HepG2 (cell line): ENCODE measurements around the gene VWA1. TPM values are rescaled to one million over a fixed set of nuclear protein-coding genes. Genes with fewer than 3 reads are reported as not detected.

Experiments
- CBX1 ChIP-seq: IDR thresholded peaks from one replicate; pipeline ENCODE4 v1.6.1; 2016; ENCODE audit warnings: antibody characterized with exemption, low read depth
- FOXK2 ChIP-seq: fragments of 450-650 bp; IDR thresholded peaks from 2 replicates; pipeline ENCODE4 v1.6.1; 2016
- NFAT5 ChIP-seq: sonication (generic); formaldehyde crosslinking; IDR thresholded peaks from 2 replicates; pipeline ENCODE4 v1.4.0; 2020; ENCODE audit warnings: missing genetic modification reagents
- SMAD9 ChIP-seq: sonication (generic); formaldehyde crosslinking; IDR thresholded peaks from 2 replicates; pipeline ENCODE4 v1.5.1; 2020; ENCODE audit warnings: mild to moderate bottlenecking, missing genetic modification reagents
- TBX3 ChIP-seq: fragments of 450-650 bp; IDR thresholded peaks from 2 replicates; pipeline ENCODE4 v1.6.1; 2017; ENCODE audit warnings: antibody characterized with exemption, mild to moderate bottlenecking, inconsistent platforms, borderline replicate concordance
- TOPORS ChIP-seq: sonication (generic); formaldehyde crosslinking; IDR thresholded peaks from 2 replicates; pipeline ENCODE4 v1.8.0; 2023; ENCODE audit warnings: mild to moderate bottlenecking, missing genetic modification reagents
- YEATS4 ChIP-seq: sonication (generic); formaldehyde crosslinking; IDR thresholded peaks from 2 replicates; pipeline ENCODE4 v1.4.0; 2020; ENCODE audit warnings: missing genetic modification reagents, borderline replicate concordance
- ZBTB33 ChIP-seq: sonication (generic); formaldehyde crosslinking; IDR thresholded peaks from 2 replicates; pipeline ENCODE4 v1.4.0; 2020; ENCODE audit warnings: missing genetic modification reagents
- ZFP82 ChIP-seq: sonication (generic); formaldehyde crosslinking; IDR thresholded peaks from 2 replicates; pipeline ENCODE4 v1.5.1; 2020; ENCODE audit warnings: mild to moderate bottlenecking, missing genetic modification reagents, borderline replicate concordance
- ZIK1 ChIP-seq: sonication (generic); formaldehyde crosslinking; IDR thresholded peaks from 2 replicates; pipeline ENCODE4 v1.5.0; 2020; ENCODE audit warnings: mild to moderate bottlenecking, low read depth, missing genetic modification reagents, borderline replicate concordance
- ZNF256 ChIP-seq: sonication (generic); formaldehyde crosslinking; conservative IDR thresholded peaks from 2 replicates; pipeline ENCODE4 v1.4.0; 2020; ENCODE audit warnings: missing genetic modification reagents
- ZNF549 ChIP-seq: sonication (generic); formaldehyde crosslinking; IDR thresholded peaks from 2 replicates; pipeline ENCODE4 v1.5.0; 2020; ENCODE audit warnings: missing genetic modification reagents
- ZNF567 ChIP-seq: sonication (generic); formaldehyde crosslinking; IDR thresholded peaks from 2 replicates; pipeline ENCODE4 v1.8.1; 2023; ENCODE audit warnings: mild to moderate bottlenecking, missing genetic modification reagents, borderline replicate concordance
- ZNF574 ChIP-seq: sonication (generic); formaldehyde crosslinking; IDR thresholded peaks from 2 replicates; pipeline ENCODE4 v1.4.0; 2020; ENCODE audit warnings: missing genetic modification reagents
- ZNF703 ChIP-seq: sonication (generic); formaldehyde crosslinking; IDR thresholded peaks from 2 replicates; pipeline ENCODE4 v1.5.1; 2020; ENCODE audit warnings: missing genetic modification reagents, mild to moderate bottlenecking, moderate library complexity, borderline replicate concordance
- ZNF746 ChIP-seq: sonication (generic); formaldehyde crosslinking; IDR thresholded peaks from 2 replicates; pipeline ENCODE4 v1.8.0; 2022; ENCODE audit warnings: mild to moderate bottlenecking, missing genetic modification reagents
- polyA plus RNA-seq, 8 experiments: library from polyadenylated mRNA; depleted of rRNA in 3 of 8; stranded (reverse) in 7 of 8; unstranded in 1 of 8; fragments of >200 nt; fragmentation: Illumina TruSeq in 4 of 8; extraction: Trizol in 4 of 8; gene quantifications; 2 replicates each; pipeline versions ENCODE4 v1.2.1 to v1.2.3, GENCODE V29; 2011 to 2016; ENCODE audit warnings: low read depth in 4 of 8, missing spikeins in 1 of 8, mixed read lengths in 1 of 8; ENCODE audit not compliant: insufficient read depth in 1 of 8
- total RNA-seq, 5 experiments: library from RNA; depleted of rRNA; stranded (reverse); fragments of >200 nt; fragmentation: Illumina TruSeq; extraction: Trizol; gene quantifications; 2 replicates each; pipeline ENCODE4 v1.2.3, GENCODE V29; 2016; ENCODE audit warnings: low read depth in 1 of 5
- TF ChIP-seq, protein P1 (sequence below): sonication (generic); formaldehyde crosslinking; IDR thresholded peaks from 2 replicates; pipeline ENCODE4 v1.8.0; 2022; ENCODE audit warnings: missing genetic modification reagents, mild to moderate bottlenecking, inconsistent platforms, borderline replicate concordance
- TF ChIP-seq, protein P2 (sequence below): sonication (generic); formaldehyde crosslinking; IDR thresholded peaks from 2 replicates; pipeline ENCODE4 v1.4.0; 2020; ENCODE audit warnings: missing genetic modification reagents

VWA1 gene
- total and polyA plus RNA-seq, 2 of the 13 experiments (the other 11 are each of a cell fraction or from before 2014, with no cell fraction given) = 40.9 to 57.5 TPM

- no peak for TF ChIP-seq NFAT5 (CRISPR knock-in tag)
- TF ChIP-seq ZNF703 = no peak
- TF ChIP-seq ZFP82 = no peak
- no peak for TF ChIP-seq CBX1
- TF ChIP-seq ZNF567 (CRISPR knock-in tag) = no peak
- TF ChIP-seq ZNF549 (CRISPR knock-in tag) = no peak
- no peak for TF ChIP-seq ZNF256
- no peak for TF ChIP-seq TBX3
- no peak for TF ChIP-seq SMAD9
- TF ChIP-seq ZIK1 = peak; percentile 72; the same call in 1 of the 2 replicates
- no peak for TF ChIP-seq FOXK2
- peak; percentile 43; the same call in 1 of the 2 replicates for TF ChIP-seq YEATS4 (CRISPR knock-in tag)
- peak; percentile 47; the same call in 1 of the 2 replicates for TF ChIP-seq ZBTB33 (CRISPR knock-in tag)
- TF ChIP-seq, protein P1, sequence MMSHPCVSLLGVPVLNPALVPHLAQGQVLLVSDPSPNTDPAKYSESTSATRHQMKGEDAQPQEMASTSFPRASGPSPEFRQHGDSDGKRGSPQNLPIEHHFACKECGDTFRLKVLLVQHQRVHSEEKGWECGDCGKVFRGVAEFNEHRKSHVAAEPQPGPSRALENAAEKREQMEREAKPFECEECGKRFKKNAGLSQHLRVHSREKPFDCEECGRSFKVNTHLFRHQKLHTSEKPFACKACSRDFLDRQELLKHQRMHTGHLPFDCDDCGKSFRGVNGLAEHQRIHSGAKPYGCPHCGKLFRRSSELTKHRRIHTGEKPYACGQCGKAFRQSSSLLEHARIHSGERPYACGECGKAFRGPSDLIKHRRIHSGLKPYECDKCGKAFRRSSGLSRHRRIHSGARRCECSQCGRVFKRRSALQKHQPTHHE = no peak
- TF ChIP-seq TOPORS (CRISPR knock-in tag) = peak; percentile 74; the same call in 1 of the 2 replicates
- TF ChIP-seq, protein P2, sequence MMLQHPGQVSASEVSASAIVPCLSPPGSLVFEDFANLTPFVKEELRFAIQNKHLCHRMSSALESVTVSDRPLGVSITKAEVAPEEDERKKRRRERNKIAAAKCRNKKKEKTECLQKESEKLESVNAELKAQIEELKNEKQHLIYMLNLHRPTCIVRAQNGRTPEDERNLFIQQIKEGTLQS = no peak
- peak; percentile 89 for TF ChIP-seq ZNF746
- TF ChIP-seq ZNF574 (CRISPR knock-in tag) = peak; percentile 70
Observed at GRCh38 chr1:1421147-1421906, 14.2 kb upstream of the VWA1 start, which contains the start of gene ANKRD65 (continued).
